Measurements from ENCODE around the gene LPCAT1. TPM values are rescaled to one million over a fixed set of nuclear protein-coding genes. Genes with fewer than 3 reads are reported as not detected.

The LPCAT1 gene
- total RNA-seq, 4 donors from 2014 or later: 8.8 to 59.4 (median 28.5) TPM

DNA sequence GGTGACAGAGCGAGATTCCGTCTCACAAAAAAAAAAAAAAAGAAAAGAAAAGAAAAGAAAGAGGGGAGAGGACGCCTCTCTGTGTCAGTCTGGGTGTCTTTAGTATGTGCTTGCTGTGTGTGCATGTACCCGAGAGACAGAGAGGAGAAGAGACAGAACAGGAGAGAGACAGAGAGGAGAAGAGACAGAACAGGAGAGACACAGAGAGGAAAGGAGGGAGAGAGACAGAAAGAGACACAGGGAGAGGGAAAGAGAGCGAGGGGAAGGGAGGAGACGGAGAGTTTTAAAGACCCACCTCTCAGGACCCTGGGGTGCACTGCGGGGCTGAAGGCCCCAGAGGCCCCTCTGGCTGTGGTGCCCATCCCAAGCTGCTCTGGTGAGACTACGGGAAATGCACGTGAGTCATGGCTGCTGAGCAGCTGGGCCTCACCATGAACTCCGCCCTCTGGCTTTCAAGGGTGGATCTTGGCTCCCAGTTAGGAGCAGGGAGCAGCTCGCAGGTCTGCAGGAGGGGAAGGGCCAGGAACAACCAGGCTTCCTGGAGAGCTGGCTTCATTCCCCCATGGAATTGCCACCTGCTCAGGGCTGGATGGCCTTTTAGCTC, 86.4 kb downstream of the LPCAT1 start:
- H3K4me1 ChIP-seq: no peaks in the 10 kb centered on the region
- H3K27ac ChIP-seq: no peak overlapping the region
- no peak overlapping the region for H3K4me3 ChIP-seq
- TF ChIP-seq, protein P1, sequence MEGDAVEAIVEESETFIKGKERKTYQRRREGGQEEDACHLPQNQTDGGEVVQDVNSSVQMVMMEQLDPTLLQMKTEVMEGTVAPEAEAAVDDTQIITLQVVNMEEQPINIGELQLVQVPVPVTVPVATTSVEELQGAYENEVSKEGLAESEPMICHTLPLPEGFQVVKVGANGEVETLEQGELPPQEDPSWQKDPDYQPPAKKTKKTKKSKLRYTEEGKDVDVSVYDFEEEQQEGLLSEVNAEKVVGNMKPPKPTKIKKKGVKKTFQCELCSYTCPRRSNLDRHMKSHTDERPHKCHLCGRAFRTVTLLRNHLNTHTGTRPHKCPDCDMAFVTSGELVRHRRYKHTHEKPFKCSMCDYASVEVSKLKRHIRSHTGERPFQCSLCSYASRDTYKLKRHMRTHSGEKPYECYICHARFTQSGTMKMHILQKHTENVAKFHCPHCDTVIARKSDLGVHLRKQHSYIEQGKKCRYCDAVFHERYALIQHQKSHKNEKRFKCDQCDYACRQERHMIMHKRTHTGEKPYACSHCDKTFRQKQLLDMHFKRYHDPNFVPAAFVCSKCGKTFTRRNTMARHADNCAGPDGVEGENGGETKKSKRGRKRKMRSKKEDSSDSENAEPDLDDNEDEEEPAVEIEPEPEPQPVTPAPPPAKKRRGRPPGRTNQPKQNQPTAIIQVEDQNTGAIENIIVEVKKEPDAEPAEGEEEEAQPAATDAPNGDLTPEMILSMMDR (IDR thresholded peaks at IDR 0.05): peak in 3 of 6 experiments; percentile 12 to 48 (median 41)
- TF ChIP-seq POLR2A (IDR thresholded peaks at IDR 0.05): no peak
- no peaks in the 10 kb centered on the region for H3K9me3 ChIP-seq
- H3K36me3 ChIP-seq: no peaks in the 10 kb centered on the region
- DNase-seq: peak in 2 of 3 donors; percentile 70 to 75
- no peaks in the 10 kb centered on the region for H3K27me3 ChIP-seq

DNA sequence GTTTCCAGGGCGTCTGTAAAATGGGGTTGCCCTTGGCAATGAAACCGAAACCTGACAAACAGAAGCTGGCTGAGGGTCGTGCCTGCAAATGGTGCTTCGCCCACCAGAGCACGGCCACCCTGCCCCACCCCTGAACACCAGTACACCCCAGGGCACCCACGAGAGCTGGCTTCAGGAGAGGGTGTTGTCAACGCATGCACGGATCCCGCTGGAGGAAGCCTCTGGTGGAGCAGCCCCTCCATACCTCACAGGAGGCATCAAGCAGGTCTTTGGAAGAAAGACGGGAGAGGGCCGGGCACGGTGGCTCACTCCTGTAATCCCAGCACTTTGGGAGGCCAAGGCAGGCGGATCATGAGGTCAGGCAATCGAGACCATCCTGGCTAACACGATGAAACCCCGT, 87.1 kb downstream of the LPCAT1 start:
- peak in 2 of 3 donors; percentile 17 to 22 for DNase-seq
- H3K36me3 ChIP-seq: no peaks in the 10 kb centered on the region
- TF ChIP-seq, protein P1 (IDR thresholded peaks at IDR 0.05): no peak
- no peak for TF ChIP-seq POLR2A (IDR thresholded peaks at IDR 0.05)
- H3K9me3 ChIP-seq: no peaks in the 10 kb centered on the region
- no peak overlapping the region for H3K27ac ChIP-seq
- no peak overlapping the region for H3K4me3 ChIP-seq
- H3K27me3 ChIP-seq: no peaks in the 10 kb centered on the region
- no peaks in the 10 kb centered on the region for H3K4me1 ChIP-seq

DNA sequence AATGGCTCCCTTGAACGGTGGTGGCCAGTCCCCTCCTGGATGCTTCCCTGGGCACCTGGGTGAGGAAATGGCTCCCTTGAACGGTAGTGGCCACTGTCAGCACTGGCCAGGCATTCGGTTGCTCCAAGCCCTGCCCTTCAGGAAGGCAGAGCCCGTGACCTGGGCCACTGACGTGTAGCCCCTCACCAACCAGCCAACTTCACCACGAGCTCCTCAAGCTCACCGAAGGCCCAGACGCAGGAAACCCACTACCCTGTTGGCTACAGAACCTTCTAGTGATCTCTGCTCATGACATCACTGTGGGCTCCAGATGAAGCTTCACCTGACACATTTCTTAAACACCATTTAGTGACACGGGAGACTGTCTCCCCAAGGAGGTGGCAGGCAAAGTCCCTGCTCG, 87.7 kb downstream of the LPCAT1 start:
- TF ChIP-seq, protein P1 (IDR thresholded peaks at IDR 0.05): no peak
- no peak for TF ChIP-seq POLR2A (IDR thresholded peaks at IDR 0.05)
- DNase-seq: peak in 1 of 3 donors; percentile 33
- Histone ChIP-seq H3K9me3 (peaks cover 0 to under 1% (median 0%) of the 10 kb centered on the region in 4 donors), H3K4me1 (no peaks in the 10 kb centered on the region), H3K36me3 (no peaks in the 10 kb centered on the region), H3K4me3 (no peak overlapping the region), H3K27me3 (no peaks in the 10 kb centered on the region), H3K27ac (no peak overlapping the region)

DNA sequence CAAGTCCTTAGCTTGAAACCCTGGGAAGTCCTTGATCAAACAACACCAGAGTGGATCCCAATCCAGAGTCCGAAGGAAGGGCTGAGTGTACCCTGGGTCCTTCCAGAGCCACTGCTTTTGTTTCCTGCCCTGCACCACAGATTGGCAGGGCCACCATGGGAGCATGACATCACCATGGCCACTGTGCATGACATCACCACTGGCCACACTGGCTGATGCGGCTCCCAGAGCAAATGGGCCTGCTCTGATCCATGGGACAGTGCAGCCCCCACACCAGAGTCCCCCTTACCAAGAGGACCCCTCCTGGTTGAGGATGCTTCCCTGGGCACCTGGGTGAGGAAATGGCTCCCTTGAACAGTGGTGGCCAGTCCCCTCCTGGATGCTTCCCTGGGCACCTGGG, 88.4 kb downstream of the LPCAT1 start:
- Histone ChIP-seq H3K27me3 (no peaks in the 10 kb centered on the region), H3K9me3 (peaks cover 0 to 4% (median 0%) of the 10 kb centered on the region in 4 donors), H3K27ac (no peak overlapping the region), H3K36me3 (no peaks in the 10 kb centered on the region), H3K4me1 (no peaks in the 10 kb centered on the region), H3K4me3 (no peak overlapping the region)
- TF ChIP-seq, protein P1 (IDR thresholded peaks at IDR 0.05): no peak
- TF ChIP-seq POLR2A (IDR thresholded peaks at IDR 0.05): no peak
- peak in 2 of 3 donors; percentile 22 to 34 for DNase-seq

DNA sequence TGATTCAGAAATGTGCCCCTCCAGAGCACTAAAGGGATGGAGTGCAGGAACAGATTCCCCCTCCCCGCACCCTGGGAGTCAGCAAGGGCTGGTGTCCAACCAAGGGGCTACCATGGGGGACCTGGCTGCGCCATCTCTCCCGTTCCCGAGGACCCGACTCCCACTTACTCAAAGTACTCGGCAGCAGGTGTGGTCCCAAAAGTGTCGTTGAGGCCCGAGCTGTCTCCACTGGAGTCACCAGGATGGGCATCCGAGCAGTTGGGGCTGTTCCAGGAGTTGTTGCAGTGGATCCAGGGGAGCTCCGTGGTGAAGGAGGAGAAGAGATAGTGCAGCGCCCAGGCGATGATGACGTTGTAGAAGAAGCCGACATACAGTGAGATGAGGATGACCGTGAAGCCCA, 91.5 kb downstream of the LPCAT1 start:
- H3K9me3 ChIP-seq: peaks cover 0 to 21% (median 7%) of the 10 kb centered on the region in 4 donors
- no peaks in the 10 kb centered on the region for H3K36me3 ChIP-seq
- no peaks in the 10 kb centered on the region for H3K4me1 ChIP-seq
- peak in 2 of 3 donors; percentile 19 to 37 for DNase-seq
- H3K27ac ChIP-seq: no peak overlapping the region
- no peaks in the 10 kb centered on the region for H3K27me3 ChIP-seq
- no peak overlapping the region for H3K4me3 ChIP-seq
- TF ChIP-seq, protein P1 (IDR thresholded peaks at IDR 0.05): no peak
- TF ChIP-seq POLR2A (IDR thresholded peaks at IDR 0.05): no peak

All from Peyer's patch (tissue), 4 donors.